HepG2 (cell line): ENCODE measurements around the gene CAPN9. TPM values are rescaled to one million over a fixed set of nuclear protein-coding genes. Genes with fewer than 3 reads are reported as not detected.

Experiments
- ATF7-NPFF ChIP-seq: sonication (generic); formaldehyde crosslinking; IDR thresholded peaks from 2 replicates; pipeline ENCODE4 v1.8.1; 2023; ENCODE audit warnings: mild to moderate bottlenecking, low read depth, missing genetic modification reagents, moderate library complexity
- KDM4B ChIP-seq: sonication (generic); formaldehyde crosslinking; IDR thresholded peaks from 2 replicates; pipeline ENCODE4 v1.4.0; 2020; ENCODE audit warnings: missing genetic modification reagents
- MEIS2 ChIP-seq: sonication (generic); formaldehyde crosslinking; IDR thresholded peaks from 2 replicates; pipeline ENCODE4 v1.9.0; 2021; ENCODE audit warnings: mild to moderate bottlenecking, missing genetic modification reagents
- NCOR1 ChIP-seq: fragments of 200-600 bp; sonication (generic); IDR thresholded peaks from 2 replicates; pipeline ENCODE4 v1.7.0; 2017; ENCODE audit warnings: antibody characterized with exemption, low read length, borderline replicate concordance
- PHF8 ChIP-seq: sonication (generic); formaldehyde crosslinking; IDR thresholded peaks from 2 replicates; pipeline ENCODE4 v1.5.0; 2020; ENCODE audit warnings: missing genetic modification reagents
- RXRB ChIP-seq: IDR thresholded peaks from 2 replicates; pipeline ENCODE4 v1.6.1; 2016; ENCODE audit warnings: borderline replicate concordance, missing genetic modification reagents, missing compliant biosample characterization
- SCMH1 ChIP-seq: sonication (generic); formaldehyde crosslinking; IDR thresholded peaks from 2 replicates; pipeline ENCODE4 v1.9.0; 2021; ENCODE audit warnings: missing genetic modification reagents, mild to moderate bottlenecking, borderline replicate concordance
- SRSF1 ChIP-seq: fragments of 200-400 bp; formaldehyde crosslinking; optimal IDR thresholded peaks from 2 replicates; pipeline ENCODE3; 2017; ENCODE audit warnings: mild to moderate bottlenecking, low read depth, low read length, moderate library complexity
- TP53 ChIP-seq: sonication (generic); formaldehyde crosslinking; conservative IDR thresholded peaks from 2 replicates; pipeline ENCODE4 v1.4.0; 2020; ENCODE audit warnings: missing genetic modification reagents
- YEATS2 ChIP-seq: sonication (generic); formaldehyde crosslinking; IDR thresholded peaks from 2 replicates; pipeline ENCODE4 v1.4.0; 2020; ENCODE audit warnings: missing genetic modification reagents, borderline replicate concordance
- ZNF251 ChIP-seq: sonication (generic); formaldehyde crosslinking; IDR thresholded peaks from 2 replicates; pipeline ENCODE4 v1.9.0; 2021; ENCODE audit warnings: mild to moderate bottlenecking, missing genetic modification reagents
- ZNF296 ChIP-seq: sonication (generic); formaldehyde crosslinking; conservative IDR thresholded peaks from 2 replicates; pipeline ENCODE4 v1.5.0; 2020; ENCODE audit warnings: mild to moderate bottlenecking, missing genetic modification reagents
- ZNF550 ChIP-seq: sonication (generic); formaldehyde crosslinking; IDR thresholded peaks from 2 replicates; pipeline ENCODE4 v1.4.0; 2020; ENCODE audit warnings: mild to moderate bottlenecking, missing genetic modification reagents, borderline replicate concordance
- ZNF552 ChIP-seq: sonication (generic); formaldehyde crosslinking; IDR thresholded peaks from 2 replicates; pipeline ENCODE4 v1.9.0; 2022; ENCODE audit warnings: missing genetic modification reagents, mild to moderate bottlenecking, borderline replicate concordance
- ZNF598 ChIP-seq: sonication (generic); formaldehyde crosslinking; IDR thresholded peaks from 2 replicates; pipeline ENCODE4 v1.5.1; 2020; ENCODE audit warnings: mild to moderate bottlenecking, missing genetic modification reagents, borderline replicate concordance
- polyA plus RNA-seq, 8 experiments: library from polyadenylated mRNA; depleted of rRNA in 3 of 8; stranded (reverse) in 7 of 8; unstranded in 1 of 8; fragments of >200 nt; fragmentation: Illumina TruSeq in 4 of 8; extraction: Trizol in 4 of 8; gene quantifications; 2 replicates each; pipeline versions ENCODE4 v1.2.1 to v1.2.3, GENCODE V29; 2011 to 2016; ENCODE audit warnings: low read depth in 4 of 8, missing spikeins in 1 of 8, mixed read lengths in 1 of 8; ENCODE audit not compliant: insufficient read depth in 1 of 8
- total RNA-seq, 5 experiments: library from RNA; depleted of rRNA; stranded (reverse); fragments of >200 nt; fragmentation: Illumina TruSeq; extraction: Trizol; gene quantifications; 2 replicates each; pipeline ENCODE4 v1.2.3, GENCODE V29; 2016; ENCODE audit warnings: low read depth in 1 of 5
- TF ChIP-seq, protein P1 (sequence below): sonication (generic); formaldehyde crosslinking; IDR thresholded peaks from 2 replicates; pipeline ENCODE4 v1.9.0; 2021; ENCODE audit warnings: missing genetic modification reagents, mild to moderate bottlenecking, borderline replicate concordance
- TF ChIP-seq, protein P2 (sequence below): IDR thresholded peaks from 2 replicates; pipeline ENCODE4 v1.6.1; 2016; ENCODE audit warnings: missing compliant biosample characterization, missing genetic modification reagents, borderline replicate concordance
- TF ChIP-seq, protein P3 (sequence below): sonication (generic); formaldehyde crosslinking; IDR thresholded peaks from 2 replicates; pipeline ENCODE4 v1.5.0; 2020; ENCODE audit warnings: mild to moderate bottlenecking, missing genetic modification reagents
- TF ChIP-seq, protein P4 (sequence below): sonication (generic); formaldehyde crosslinking; IDR thresholded peaks from 2 replicates; pipeline ENCODE4 v1.4.0; 2020; ENCODE audit warnings: missing genetic modification reagents, borderline replicate concordance

CAPN9 gene
- total and polyA plus RNA-seq, 2 of the 13 experiments (the other 11 are each of a cell fraction or from before 2014, with no cell fraction given) = 0.04 to 0.31 TPM

DNA sequence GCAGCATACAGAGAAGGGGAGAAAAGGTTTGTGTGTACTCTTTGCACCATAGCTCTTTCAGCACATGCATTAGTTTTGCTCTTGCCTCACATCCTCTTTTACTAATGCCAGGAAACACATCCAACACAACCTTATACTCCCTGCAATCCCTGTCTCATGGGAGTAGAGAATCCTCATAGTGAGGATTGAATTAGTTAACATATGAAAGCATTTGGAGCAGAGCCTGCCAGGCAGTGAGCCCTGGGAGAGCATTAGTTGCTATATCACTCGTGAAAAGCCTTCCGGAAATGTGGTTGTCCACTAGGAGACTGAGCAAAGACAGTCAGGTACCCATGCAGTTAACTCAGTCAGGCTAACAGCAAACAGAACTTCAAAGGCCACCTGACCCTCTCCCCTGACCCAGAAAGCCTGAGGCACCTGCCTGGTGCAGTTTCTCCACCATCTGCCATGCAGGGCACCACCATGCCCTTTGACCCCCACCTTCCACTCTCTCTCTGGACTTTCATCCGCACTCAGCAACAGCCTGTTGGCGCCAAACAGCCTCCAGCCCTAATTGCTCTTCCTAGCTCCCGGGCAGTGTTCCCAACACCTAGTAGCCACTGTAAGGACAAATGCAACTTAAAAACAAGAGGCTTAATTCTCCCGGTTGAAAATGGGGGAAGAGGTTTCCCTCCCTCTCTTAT lies 18.3 kb upstream of the CAPN9 start (continued):
- TF ChIP-seq MEIS2 (CRISPR knock-in tag) (peak; percentile 90), ZNF296 (CRISPR knock-in tag) (no peak), ZNF251 (no peak), YEATS2 (CRISPR knock-in tag) (no peak), SRSF1 (no peak), NCOR1 (peak; percentile 99), ZNF598 (CRISPR knock-in tag) (no peak), RXRB (CRISPR knock-in tag) (peak; percentile 97), ATF7-NPFF (CRISPR knock-in tag) (no peak), KDM4B (peak; percentile 73; the same call in 1 of the 2 replicates), SCMH1 (CRISPR knock-in tag) (no peak), TP53 (CRISPR knock-in tag) (no peak), PHF8 (CRISPR knock-in tag) (peak; percentile 28; the same call in 1 of the 2 replicates), ZNF550 (CRISPR knock-in tag) (no peak), ZNF552 (CRISPR knock-in tag) (peak; percentile 78; the same call in 1 of the 2 replicates)
- TF ChIP-seq, protein P1, sequence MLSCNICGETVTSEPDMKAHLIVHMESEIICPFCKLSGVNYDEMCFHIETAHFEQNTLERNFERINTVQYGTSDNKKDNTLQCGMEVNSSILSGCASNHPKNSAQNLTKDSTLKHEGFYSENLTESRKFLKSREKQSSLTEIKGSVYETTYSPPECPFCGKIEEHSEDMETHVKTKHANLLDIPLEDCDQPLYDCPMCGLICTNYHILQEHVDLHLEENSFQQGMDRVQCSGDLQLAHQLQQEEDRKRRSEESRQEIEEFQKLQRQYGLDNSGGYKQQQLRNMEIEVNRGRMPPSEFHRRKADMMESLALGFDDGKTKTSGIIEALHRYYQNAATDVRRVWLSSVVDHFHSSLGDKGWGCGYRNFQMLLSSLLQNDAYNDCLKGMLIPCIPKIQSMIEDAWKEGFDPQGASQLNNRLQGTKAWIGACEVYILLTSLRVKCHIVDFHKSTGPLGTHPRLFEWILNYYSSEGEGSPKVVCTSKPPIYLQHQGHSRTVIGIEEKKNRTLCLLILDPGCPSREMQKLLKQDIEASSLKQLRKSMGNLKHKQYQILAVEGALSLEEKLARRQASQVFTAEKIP = no peak
- TF ChIP-seq, protein P2, sequence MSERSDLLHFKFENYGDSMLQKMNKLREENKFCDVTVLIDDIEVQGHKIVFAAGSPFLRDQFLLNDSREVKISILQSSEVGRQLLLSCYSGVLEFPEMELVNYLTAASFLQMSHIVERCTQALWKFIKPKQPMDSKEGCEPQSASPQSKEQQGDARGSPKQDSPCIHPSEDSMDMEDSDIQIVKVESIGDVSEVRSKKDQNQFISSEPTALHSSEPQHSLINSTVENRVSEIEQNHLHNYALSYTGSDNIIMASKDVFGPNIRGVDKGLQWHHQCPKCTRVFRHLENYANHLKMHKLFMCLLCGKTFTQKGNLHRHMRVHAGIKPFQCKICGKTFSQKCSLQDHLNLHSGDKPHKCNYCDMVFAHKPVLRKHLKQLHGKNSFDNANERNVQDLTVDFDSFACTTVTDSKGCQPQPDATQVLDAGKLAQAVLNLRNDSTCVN (CRISPR knock-in tag) = peak; percentile 78; the same call in 1 of the 2 replicates
- TF ChIP-seq, protein P3, sequence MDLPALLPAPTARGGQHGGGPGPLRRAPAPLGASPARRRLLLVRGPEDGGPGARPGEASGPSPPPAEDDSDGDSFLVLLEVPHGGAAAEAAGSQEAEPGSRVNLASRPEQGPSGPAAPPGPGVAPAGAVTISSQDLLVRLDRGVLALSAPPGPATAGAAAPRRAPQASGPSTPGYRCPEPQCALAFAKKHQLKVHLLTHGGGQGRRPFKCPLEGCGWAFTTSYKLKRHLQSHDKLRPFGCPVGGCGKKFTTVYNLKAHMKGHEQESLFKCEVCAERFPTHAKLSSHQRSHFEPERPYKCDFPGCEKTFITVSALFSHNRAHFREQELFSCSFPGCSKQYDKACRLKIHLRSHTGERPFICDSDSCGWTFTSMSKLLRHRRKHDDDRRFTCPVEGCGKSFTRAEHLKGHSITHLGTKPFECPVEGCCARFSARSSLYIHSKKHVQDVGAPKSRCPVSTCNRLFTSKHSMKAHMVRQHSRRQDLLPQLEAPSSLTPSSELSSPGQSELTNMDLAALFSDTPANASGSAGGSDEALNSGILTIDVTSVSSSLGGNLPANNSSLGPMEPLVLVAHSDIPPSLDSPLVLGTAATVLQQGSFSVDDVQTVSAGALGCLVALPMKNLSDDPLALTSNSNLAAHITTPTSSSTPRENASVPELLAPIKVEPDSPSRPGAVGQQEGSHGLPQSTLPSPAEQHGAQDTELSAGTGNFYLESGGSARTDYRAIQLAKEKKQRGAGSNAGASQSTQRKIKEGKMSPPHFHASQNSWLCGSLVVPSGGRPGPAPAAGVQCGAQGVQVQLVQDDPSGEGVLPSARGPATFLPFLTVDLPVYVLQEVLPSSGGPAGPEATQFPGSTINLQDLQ = peak; percentile 55; the same call in 1 of the 2 replicates
- TF ChIP-seq, protein P4, sequence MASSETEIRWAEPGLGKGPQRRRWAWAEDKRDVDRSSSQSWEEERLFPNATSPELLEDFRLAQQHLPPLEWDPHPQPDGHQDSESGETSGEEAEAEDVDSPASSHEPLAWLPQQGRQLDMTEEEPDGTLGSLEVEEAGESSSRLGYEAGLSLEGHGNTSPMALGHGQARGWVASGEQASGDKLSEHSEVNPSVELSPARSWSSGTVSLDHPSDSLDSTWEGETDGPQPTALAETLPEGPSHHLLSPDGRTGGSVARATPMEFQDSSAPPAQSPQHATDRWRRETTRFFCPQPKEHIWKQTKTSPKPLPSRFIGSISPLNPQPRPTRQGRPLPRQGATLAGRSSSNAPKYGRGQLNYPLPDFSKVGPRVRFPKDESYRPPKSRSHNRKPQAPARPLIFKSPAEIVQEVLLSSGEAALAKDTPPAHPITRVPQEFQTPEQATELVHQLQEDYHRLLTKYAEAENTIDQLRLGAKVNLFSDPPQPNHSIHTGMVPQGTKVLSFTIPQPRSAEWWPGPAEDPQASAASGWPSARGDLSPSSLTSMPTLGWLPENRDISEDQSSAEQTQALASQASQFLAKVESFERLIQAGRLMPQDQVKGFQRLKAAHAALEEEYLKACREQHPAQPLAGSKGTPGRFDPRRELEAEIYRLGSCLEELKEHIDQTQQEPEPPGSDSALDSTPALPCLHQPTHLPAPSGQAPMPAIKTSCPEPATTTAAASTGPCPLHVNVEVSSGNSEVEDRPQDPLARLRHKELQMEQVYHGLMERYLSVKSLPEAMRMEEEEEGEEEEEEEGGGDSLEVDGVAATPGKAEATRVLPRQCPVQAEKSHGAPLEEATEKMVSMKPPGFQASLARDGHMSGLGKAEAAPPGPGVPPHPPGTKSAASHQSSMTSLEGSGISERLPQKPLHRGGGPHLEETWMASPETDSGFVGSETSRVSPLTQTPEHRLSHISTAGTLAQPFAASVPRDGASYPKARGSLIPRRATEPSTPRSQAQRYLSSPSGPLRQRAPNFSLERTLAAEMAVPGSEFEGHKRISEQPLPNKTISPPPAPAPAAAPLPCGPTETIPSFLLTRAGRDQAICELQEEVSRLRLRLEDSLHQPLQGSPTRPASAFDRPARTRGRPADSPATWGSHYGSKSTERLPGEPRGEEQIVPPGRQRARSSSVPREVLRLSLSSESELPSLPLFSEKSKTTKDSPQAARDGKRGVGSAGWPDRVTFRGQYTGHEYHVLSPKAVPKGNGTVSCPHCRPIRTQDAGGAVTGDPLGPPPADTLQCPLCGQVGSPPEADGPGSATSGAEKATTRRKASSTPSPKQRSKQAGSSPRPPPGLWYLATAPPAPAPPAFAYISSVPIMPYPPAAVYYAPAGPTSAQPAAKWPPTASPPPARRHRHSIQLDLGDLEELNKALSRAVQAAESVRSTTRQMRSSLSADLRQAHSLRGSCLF (CRISPR knock-in tag) = no peak
